NCI-H2227 (cell line): ENCODE measurements around the gene ELAC2.
"Not testable (repeated sequence)": the region's sequence is repeated elsewhere in the genome, so short reads cannot be mapped to it uniquely, and the experiment has no call there.

Experiments
- DNase-seq: peaks from one replicate; lab custom pipeline; 2025; ENCODE audit not compliant: unreplicated experiment; lab: John Stamatoyannopoulos, UW

ELAC2 gene

GRCh38 chr17:12990041-12990808 is 27.6 kb downstream of the ELAC2 start:
- no peak for DNase-seq

- peak; percentile 19 for DNase-seq
These were observed 30.7 kb downstream of the ELAC2 start for GRCh38 chr17:12987120-12987519.

GRCh38 chr17:12985431-12986293 is 32.2 kb downstream of the ELAC2 start:
- DNase-seq, result no peak

GRCh38 chr17:12983991-12984884 is 33.6 kb downstream of the ELAC2 start:
- no peak for DNase-seq

- no peak for DNase-seq
These were observed 35.6 kb downstream of the ELAC2 start for GRCh38 chr17:12982224-12982623.

- no peak for DNase-seq
These were observed 37.9 kb downstream of the ELAC2 start for GRCh38 chr17:12979826-12980500.

- DNase-seq, result no peak
These were observed 38.6 kb downstream of the ELAC2 start for GRCh38 chr17:12979246-12979645.

GRCh38 chr17:12978787-12979186 is 39.0 kb downstream of the ELAC2 start:
- DNase-seq, result not testable (repeated sequence)

- no peak for DNase-seq
These were observed 40.6 kb downstream of the ELAC2 start for GRCh38 chr17:12977008-12977751.

- DNase-seq, result no peak
These were observed 43.8 kb downstream of the ELAC2 start for GRCh38 chr17:12974005-12974531.

- DNase-seq, result no peak
These were observed 44.3 kb downstream of the ELAC2 start for GRCh38 chr17:12973496-12974004.

GRCh38 chr17:12967962-12968361 is 49.9 kb downstream of the ELAC2 start:
- DNase-seq, result no peak

- DNase-seq, result no peak
These were observed 51.4 kb downstream of the ELAC2 start for GRCh38 chr17:12966413-12966812.

- no peak for DNase-seq
These were observed 51.8 kb downstream of the ELAC2 start for GRCh38 chr17:12965988-12966387.

GRCh38 chr17:12964840-12965239 is 53.0 kb downstream of the ELAC2 start:
- no peak for DNase-seq

- no peak for DNase-seq
These were observed 53.7 kb downstream of the ELAC2 start for GRCh38 chr17:12964162-12964561.

GRCh38 chr17:12963505-12963904 is 54.3 kb downstream of the ELAC2 start:
- DNase-seq, result no peak

GRCh38 chr17:12961655-12962054 is 56.2 kb downstream of the ELAC2 start:
- no peak for DNase-seq

GRCh38 chr17:12959441-12959840 is 58.4 kb downstream of the ELAC2 start:
- no peak for DNase-seq
